ENCODE measurements around the gene DTWD2. TPM values are rescaled to one million over a fixed set of nuclear protein-coding genes. Genes with fewer than 3 reads are reported as not detected.
"Not testable (repeated sequence)": the region's sequence is repeated elsewhere in the genome, so short reads cannot be mapped to it uniquely, and the experiment has no call there.

Gene DTWD2
- total RNA-seq, 1 experiment from 2014 or later: 10.0 TPM

- ChIA-PET POLR2A (no interaction called here), CTCF (no interaction called here)
- no peaks in the 10 kb centered on the region for H3K36me3 ChIP-seq (ENCODE audit: control insufficient read depth, insufficient read depth, low read length)
- H3K4me1 ChIP-seq (ENCODE audit: control insufficient read depth, insufficient read depth, low read length): no peaks in the 10 kb centered on the region
- DNase-seq (ENCODE audit: low read depth, low spot score) (no peak), ATAC-seq (no peak)
- no peak overlapping the region for H3K27ac ChIP-seq (ENCODE audit: low read length)
- H3K4me3 ChIP-seq (ENCODE audit: low read depth in 2 of 2, low read length in 2 of 2): no peak overlapping the region
- in situ Hi-C loops (cut with HindIII; ENCODE audit: low pct_unique_long_range_greater_than_20kb, low sequenced_read_pairs): no loop called here
- intact Hi-C loops (cut with micrococcal nuclease; ENCODE audit: unreplicated experiment): loop anchor here (5.0 kb wide), 1 partner anchor 161 kb away; no protein-coding TSS in a partner anchor
- H3K27me3 ChIP-seq (ENCODE audit: control insufficient read depth, insufficient read depth, low read length): no peaks in the 10 kb centered on the region
- no peaks in the 10 kb centered on the region for H3K9me3 ChIP-seq (ENCODE audit: control insufficient read depth, insufficient read depth, low read depth, low read length)
- TF ChIP-seq, protein P1, sequence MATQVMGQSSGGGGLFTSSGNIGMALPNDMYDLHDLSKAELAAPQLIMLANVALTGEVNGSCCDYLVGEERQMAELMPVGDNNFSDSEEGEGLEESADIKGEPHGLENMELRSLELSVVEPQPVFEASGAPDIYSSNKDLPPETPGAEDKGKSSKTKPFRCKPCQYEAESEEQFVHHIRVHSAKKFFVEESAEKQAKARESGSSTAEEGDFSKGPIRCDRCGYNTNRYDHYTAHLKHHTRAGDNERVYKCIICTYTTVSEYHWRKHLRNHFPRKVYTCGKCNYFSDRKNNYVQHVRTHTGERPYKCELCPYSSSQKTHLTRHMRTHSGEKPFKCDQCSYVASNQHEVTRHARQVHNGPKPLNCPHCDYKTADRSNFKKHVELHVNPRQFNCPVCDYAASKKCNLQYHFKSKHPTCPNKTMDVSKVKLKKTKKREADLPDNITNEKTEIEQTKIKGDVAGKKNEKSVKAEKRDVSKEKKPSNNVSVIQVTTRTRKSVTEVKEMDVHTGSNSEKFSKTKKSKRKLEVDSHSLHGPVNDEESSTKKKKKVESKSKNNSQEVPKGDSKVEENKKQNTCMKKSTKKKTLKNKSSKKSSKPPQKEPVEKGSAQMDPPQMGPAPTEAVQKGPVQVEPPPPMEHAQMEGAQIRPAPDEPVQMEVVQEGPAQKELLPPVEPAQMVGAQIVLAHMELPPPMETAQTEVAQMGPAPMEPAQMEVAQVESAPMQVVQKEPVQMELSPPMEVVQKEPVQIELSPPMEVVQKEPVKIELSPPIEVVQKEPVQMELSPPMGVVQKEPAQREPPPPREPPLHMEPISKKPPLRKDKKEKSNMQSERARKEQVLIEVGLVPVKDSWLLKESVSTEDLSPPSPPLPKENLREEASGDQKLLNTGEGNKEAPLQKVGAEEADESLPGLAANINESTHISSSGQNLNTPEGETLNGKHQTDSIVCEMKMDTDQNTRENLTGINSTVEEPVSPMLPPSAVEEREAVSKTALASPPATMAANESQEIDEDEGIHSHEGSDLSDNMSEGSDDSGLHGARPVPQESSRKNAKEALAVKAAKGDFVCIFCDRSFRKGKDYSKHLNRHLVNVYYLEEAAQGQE (IDR thresholded peaks at IDR 0.05; ENCODE audit: insufficient read depth in 1 of 2, low read depth in 2 of 2, low read length in 1 of 2): no peak
- TF ChIP-seq SIN3A (IDR thresholded peaks at IDR 0.05; ENCODE audit: borderline replicate concordance, insufficient read depth, low read depth, low read length) (no peak), POLR2AphosphoS5 (IDR thresholded peaks at IDR 0.05; ENCODE audit: low read depth, low read length) (no peak), TCF7L2 (IDR thresholded peaks at IDR 0.05; ENCODE audit: low read depth, low read length) (no peak)
- TF ChIP-seq, protein P2, sequence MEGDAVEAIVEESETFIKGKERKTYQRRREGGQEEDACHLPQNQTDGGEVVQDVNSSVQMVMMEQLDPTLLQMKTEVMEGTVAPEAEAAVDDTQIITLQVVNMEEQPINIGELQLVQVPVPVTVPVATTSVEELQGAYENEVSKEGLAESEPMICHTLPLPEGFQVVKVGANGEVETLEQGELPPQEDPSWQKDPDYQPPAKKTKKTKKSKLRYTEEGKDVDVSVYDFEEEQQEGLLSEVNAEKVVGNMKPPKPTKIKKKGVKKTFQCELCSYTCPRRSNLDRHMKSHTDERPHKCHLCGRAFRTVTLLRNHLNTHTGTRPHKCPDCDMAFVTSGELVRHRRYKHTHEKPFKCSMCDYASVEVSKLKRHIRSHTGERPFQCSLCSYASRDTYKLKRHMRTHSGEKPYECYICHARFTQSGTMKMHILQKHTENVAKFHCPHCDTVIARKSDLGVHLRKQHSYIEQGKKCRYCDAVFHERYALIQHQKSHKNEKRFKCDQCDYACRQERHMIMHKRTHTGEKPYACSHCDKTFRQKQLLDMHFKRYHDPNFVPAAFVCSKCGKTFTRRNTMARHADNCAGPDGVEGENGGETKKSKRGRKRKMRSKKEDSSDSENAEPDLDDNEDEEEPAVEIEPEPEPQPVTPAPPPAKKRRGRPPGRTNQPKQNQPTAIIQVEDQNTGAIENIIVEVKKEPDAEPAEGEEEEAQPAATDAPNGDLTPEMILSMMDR (IDR thresholded peaks at IDR 0.05): no peak
- BruUV-seq (replicated peaks): no TSS peak
Measured at GRCh38 chr5:118952992-118953651, 35.2 kb downstream of the DTWD2 start.

DNA sequence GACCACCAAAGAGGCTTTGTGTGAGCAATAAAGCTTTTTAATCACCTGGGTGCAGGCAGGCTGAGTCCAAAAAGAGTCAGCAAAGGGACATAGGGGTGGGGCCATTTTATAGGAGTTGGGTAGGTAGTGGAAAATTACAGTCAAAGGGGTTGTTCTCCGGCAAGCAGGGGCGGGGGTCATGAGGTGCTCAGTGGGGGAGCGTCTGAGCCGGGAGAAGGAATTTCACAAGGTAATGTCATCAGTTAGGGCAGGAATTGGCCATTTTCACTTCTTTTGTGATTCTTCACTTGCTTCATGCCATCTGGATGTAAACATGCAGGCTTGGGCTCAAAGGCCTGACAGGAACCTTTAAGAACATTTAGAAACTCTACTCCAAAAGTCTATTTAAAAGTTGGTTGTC lies 36.0 kb downstream of the DTWD2 start:
- H3K27ac ChIP-seq (ENCODE audit: low read length); H3K4me3 ChIP-seq (ENCODE audit: low read depth in 2 of 2, low read length in 2 of 2); H3K27me3 ChIP-seq (ENCODE audit: control insufficient read depth, insufficient read depth, low read length); in situ Hi-C loops (cut with HindIII; ENCODE audit: low pct_unique_long_range_greater_than_20kb, low sequenced_read_pairs); H3K36me3 ChIP-seq (ENCODE audit: control insufficient read depth, insufficient read depth, low read length); H3K4me1 ChIP-seq (ENCODE audit: control insufficient read depth, insufficient read depth, low read length); POLR2A ChIA-PET; DNase-seq (ENCODE audit: low read depth, low spot score); CTCF ChIA-PET; ATAC-seq; BruUV-seq (replicated peaks); H3K9me3 ChIP-seq (ENCODE audit: control insufficient read depth, insufficient read depth, low read depth, low read length): not testable (repeated sequence)
- intact Hi-C loops (cut with micrococcal nuclease; ENCODE audit: unreplicated experiment): loop anchor here (5.0 kb wide), 1 partner anchor 160 kb away; no protein-coding TSS in a partner anchor

DNA sequence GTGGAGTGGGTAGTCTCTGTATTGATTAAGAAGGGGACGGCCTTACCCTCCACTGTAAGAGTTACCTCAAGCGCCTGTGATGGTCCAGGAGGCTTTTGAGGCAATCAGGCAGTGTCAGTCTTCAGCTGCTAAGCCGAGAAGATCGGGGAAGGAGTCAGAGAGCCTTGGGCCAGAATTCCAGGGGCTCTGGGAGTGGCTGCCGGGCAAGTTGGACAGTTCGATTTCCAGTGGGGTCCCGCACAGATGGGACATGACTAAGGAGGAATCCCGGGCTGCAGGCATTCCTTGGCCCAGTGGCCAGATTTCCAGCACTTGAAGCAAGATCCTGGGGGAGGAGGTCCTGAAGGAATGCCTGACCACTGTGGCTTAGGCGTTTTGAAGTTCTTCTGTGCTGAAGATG lies 38.0 kb downstream of the DTWD2 start:
- POLR2A ChIA-PET; H3K9me3 ChIP-seq (ENCODE audit: control insufficient read depth, insufficient read depth, low read depth, low read length); ATAC-seq; H3K4me1 ChIP-seq (ENCODE audit: control insufficient read depth, insufficient read depth, low read length); DNase-seq (ENCODE audit: low read depth, low spot score); CTCF ChIA-PET; H3K27me3 ChIP-seq (ENCODE audit: control insufficient read depth, insufficient read depth, low read length); H3K27ac ChIP-seq (ENCODE audit: low read length); in situ Hi-C loops (cut with HindIII; ENCODE audit: low pct_unique_long_range_greater_than_20kb, low sequenced_read_pairs); H3K36me3 ChIP-seq (ENCODE audit: control insufficient read depth, insufficient read depth, low read length); H3K4me3 ChIP-seq (ENCODE audit: low read depth in 2 of 2, low read length in 2 of 2); BruUV-seq (replicated peaks): not testable (repeated sequence)
- intact Hi-C loops (cut with micrococcal nuclease; ENCODE audit: unreplicated experiment): loop anchor here (5.0 kb wide), 1 partner anchor 158 kb away; no protein-coding TSS in a partner anchor
